HFFc6 (cell line): ENCODE measurements around the gene TENM4. TPM values are rescaled to one million over a fixed set of nuclear protein-coding genes. Genes with fewer than 3 reads are reported as not detected.

Experiments
- DNase-seq: peaks from one replicate; pipeline ENCODE4 v3.0.0-alpha.2; 2018
- H3K27ac Mint-ChIP-seq: 2 replicates; pipeline ENCODE4 v1.8.0; 2020; ENCODE audit warnings: mild to moderate bottlenecking, mixed read lengths
- H3K27me3 Mint-ChIP-seq: 2 replicates; pipeline ENCODE4 v1.8.0; 2021; ENCODE audit warnings: mild to moderate bottlenecking, moderate library complexity, mixed read lengths; ENCODE audit not compliant: insufficient read depth
- H3K36me3 Mint-ChIP-seq: 2 replicates; pipeline ENCODE4 v1.8.0; 2021; ENCODE audit warnings: low read depth, mixed read lengths
- H3K4me1 Mint-ChIP-seq: 2 replicates; pipeline ENCODE4 v1.8.0; 2020; ENCODE audit warnings: low read depth, mixed read lengths
- H3K4me3 Mint-ChIP-seq: 2 replicates; pipeline ENCODE4 v1.8.0; 2020; ENCODE audit warnings: mild to moderate bottlenecking, moderate library complexity, mixed read lengths
- H3K9me3 Mint-ChIP-seq: 2 replicates; pipeline ENCODE4 v1.8.0; 2020; ENCODE audit warnings: mild to moderate bottlenecking, mixed read lengths
- total RNA-seq, 6 experiments: library from RNA; stranded (reverse); fragmentation: NEBNext Ultra II Directional; extraction: Animal tissue kit (Norgen Biotek cat#: 25700); gene quantifications; 2 replicates in 1 of 6; 3 replicates in 5 of 6; pipeline ENCODE4 v1.2.3, GENCODE V29; 2021
- TF ChIP-seq, protein P1 (sequence below): fragments of 200-600 bp; sonication (generic); IDR thresholded peaks from 2 replicates; pipeline ENCODE4 v1.5.0; 2021; ENCODE audit warnings: antibody characterized with exemption, mild to moderate bottlenecking

Gene TENM4
- total RNA-seq, 6 experiments from 2014 or later = 20.9 to 45.5 (median 26.5) TPM

DNA sequence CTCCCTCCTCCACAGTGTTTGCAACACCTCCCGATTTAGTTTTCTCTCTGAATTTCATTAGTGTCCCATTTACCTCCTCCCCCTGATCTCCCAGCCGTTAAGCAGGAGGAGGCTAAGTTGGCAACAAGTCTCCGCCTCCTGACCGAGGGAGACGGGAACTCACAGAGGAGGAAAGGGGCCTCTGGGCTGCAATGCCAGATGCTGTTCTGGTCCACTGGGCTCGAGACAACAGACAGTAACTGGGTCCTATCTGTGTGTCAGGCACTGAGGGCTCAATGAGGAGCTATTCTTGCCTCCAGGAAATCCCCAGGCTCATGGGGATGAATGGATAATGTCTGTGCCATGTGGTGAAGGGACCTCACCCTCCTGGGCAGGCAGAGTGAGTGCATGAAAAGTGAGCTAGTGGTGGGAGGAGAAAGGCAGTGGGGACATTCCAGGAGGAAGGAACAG lies 228.1 kb downstream of the TENM4 start:
- no peak for DNase-seq
- Mint-ChIP-seq H3K36me3 (peaks cover 18% of the 10 kb centered on the region), H3K9me3 (no peaks in the 10 kb centered on the region), H3K27me3 (no peaks in the 10 kb centered on the region; the same call in 1 of the 2 replicates), H3K4me3 (no peak overlapping the region), H3K27ac (no peak overlapping the region), H3K4me1 (no peaks in the 10 kb centered on the region; the same call in 1 of the 2 replicates)
- TF ChIP-seq, protein P1, sequence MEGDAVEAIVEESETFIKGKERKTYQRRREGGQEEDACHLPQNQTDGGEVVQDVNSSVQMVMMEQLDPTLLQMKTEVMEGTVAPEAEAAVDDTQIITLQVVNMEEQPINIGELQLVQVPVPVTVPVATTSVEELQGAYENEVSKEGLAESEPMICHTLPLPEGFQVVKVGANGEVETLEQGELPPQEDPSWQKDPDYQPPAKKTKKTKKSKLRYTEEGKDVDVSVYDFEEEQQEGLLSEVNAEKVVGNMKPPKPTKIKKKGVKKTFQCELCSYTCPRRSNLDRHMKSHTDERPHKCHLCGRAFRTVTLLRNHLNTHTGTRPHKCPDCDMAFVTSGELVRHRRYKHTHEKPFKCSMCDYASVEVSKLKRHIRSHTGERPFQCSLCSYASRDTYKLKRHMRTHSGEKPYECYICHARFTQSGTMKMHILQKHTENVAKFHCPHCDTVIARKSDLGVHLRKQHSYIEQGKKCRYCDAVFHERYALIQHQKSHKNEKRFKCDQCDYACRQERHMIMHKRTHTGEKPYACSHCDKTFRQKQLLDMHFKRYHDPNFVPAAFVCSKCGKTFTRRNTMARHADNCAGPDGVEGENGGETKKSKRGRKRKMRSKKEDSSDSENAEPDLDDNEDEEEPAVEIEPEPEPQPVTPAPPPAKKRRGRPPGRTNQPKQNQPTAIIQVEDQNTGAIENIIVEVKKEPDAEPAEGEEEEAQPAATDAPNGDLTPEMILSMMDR = no peak

DNA sequence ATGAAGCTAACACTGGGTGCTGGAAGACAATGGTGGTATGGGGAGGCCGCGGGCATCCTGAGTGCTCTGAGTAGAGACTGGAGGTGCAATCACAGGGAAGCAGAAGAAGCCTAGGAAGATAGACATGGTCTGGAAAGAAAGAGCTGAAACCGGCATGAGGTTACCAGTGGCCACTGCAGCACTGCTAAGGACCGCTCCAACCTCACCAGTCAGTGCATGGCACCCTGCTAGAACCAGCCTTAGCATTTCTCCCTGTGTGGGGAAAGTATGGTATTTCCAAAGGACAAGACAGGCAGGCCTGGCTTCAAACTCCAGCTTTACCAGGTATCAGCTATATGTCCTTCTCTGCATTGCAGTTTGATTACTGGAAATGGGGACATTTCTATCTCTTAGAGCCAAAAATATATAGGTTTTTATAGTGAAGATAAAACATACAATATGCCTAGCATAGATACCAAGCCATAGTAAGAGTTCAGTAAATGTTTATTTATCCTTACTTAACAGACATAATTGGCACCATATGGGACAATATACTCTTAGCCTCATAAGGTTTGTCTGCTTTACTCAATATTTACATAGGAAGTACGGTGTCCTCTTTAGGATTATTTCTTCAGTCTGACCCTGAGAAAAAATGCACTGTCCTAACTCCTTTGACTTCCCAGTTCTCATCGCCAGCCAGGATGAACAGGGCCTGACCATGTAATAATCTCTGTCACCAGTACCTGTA lies 231.1 kb downstream of the TENM4 start:
- DNase-seq = no peak
- TF ChIP-seq, protein P1 = no peak
- H3K4me3 Mint-ChIP-seq = no peak overlapping the region
- no peak overlapping the region for H3K27ac Mint-ChIP-seq
- H3K36me3 Mint-ChIP-seq = peaks cover 18% of the 10 kb centered on the region
- peaks cover 2% of the 10 kb centered on the region; the same call in 1 of the 2 replicates for H3K27me3 Mint-ChIP-seq
- H3K4me1 Mint-ChIP-seq = no peaks in the 10 kb centered on the region; the same call in 1 of the 2 replicates
- no peaks in the 10 kb centered on the region for H3K9me3 Mint-ChIP-seq

DNA sequence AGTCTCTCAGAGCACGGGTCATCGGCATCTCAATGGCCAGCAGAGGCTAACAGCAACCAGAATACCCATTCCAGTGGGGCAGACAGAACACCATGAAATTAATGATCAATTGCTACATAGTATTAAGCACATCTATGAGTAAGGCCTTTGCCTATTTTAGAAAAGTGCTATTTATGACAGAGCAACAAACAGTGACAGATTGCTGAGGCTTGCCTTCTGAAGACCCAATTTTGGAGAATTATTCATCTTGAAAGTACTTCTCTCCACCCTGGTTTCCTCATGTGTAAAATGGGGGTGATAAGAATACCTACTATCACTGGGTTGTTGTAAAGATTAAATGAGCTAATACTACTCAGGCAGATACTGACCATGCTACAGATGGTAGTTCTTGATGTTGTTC lies 232.7 kb downstream of the TENM4 start:
- TF ChIP-seq, protein P1 = no peak
- peaks cover 7% of the 10 kb centered on the region for H3K36me3 Mint-ChIP-seq
- no peak overlapping the region for H3K4me3 Mint-ChIP-seq
- H3K9me3 Mint-ChIP-seq = no peaks in the 10 kb centered on the region
- no peak overlapping the region for H3K27ac Mint-ChIP-seq
- no peaks in the 10 kb centered on the region; the same call in 1 of the 2 replicates for H3K4me1 Mint-ChIP-seq
- no peak for DNase-seq
- peaks cover 2% of the 10 kb centered on the region; the same call in 1 of the 2 replicates for H3K27me3 Mint-ChIP-seq

DNA sequence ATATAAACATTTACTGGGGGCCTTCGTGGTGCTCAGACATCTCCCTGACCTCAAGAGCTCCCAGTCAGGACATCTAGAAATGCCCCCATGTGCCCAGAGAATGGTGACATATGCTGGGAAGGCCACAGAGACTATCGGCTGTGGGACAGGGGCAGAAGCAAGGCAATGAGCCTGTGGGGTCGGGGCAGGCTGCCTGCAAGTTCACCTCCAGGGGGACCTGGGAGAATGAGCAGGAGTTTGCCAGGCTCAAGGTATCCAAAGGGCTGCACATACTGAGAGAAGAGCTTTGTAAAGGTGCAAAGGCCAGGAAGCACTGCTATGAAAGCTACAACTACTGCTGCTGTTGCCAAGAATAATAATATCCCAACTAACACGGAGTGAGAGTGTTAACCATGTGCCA lies 233.9 kb downstream of the TENM4 start:
- Mint-ChIP-seq H3K27ac (no peak overlapping the region), H3K36me3 (no peaks in the 10 kb centered on the region), H3K4me1 (peaks cover 3% of the 10 kb centered on the region), H3K9me3 (no peaks in the 10 kb centered on the region), H3K27me3 (peaks cover 2% of the 10 kb centered on the region; the same call in 1 of the 2 replicates), H3K4me3 (no peak overlapping the region)
- no peak for DNase-seq
- TF ChIP-seq, protein P1 = no peak

DNA sequence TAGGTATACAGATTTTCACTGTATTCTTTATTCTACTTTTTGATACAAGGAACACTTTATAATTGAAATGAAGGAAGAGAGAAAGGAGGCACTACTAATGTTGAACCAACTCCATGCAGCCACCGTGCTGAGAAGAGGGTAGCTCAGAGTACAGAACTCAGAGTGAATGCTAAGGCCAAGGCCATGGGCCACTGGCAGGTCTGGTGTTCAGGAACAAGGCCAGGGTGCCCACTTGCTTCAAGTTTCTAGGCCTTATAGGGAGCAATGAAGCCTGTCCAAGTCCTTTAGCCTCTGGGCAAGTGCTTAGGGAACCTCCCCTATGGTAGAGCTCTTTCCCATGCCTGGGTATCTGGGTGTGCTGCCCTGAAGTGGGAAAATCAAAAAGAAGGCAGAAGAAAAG lies 235.0 kb downstream of the TENM4 start:
- Mint-ChIP-seq H3K4me3 (no peak overlapping the region), H3K4me1 (peaks cover 14% of the 10 kb centered on the region), H3K9me3 (no peaks in the 10 kb centered on the region), H3K36me3 (peaks cover 4% of the 10 kb centered on the region), H3K27ac (no peak overlapping the region), H3K27me3 (peaks cover 2% of the 10 kb centered on the region; the same call in 1 of the 2 replicates)
- TF ChIP-seq, protein P1 = no peak
- DNase-seq = no peak
